WTC11 (cell line): ENCODE data around the gene PSMD5. TPM values are rescaled to one million over a fixed set of nuclear protein-coding genes. Genes with fewer than 3 reads are reported as not detected.

Experiments
- ATAC-seq: fragments of 200-7000 bp; cut with Tn5 transposase; 2 replicates; pipeline ENCODE4 v1.10.0; 2021; ENCODE audit warnings: mild to moderate bottlenecking, moderate library complexity
- CTCF ChIA-PET: fragments of 300-600 bp; sonication (Branson Sonifier 250); formaldehyde crosslinking; loops from one replicate; lab custom pipeline; 2021; ENCODE audit warnings: antibody characterized with exemption; lab: Charles Lee
- POLR2A ChIA-PET: fragments of 350-600 bp; sonication (Branson Sonifier 250); formaldehyde crosslinking; loops from one replicate; lab custom pipeline; 2021; ENCODE audit warnings: antibody characterized with exemption; lab: Charles Lee
- DNase-seq: peaks from one replicate; pipeline ENCODE4 v3.0.0; 2021; ENCODE audit warnings: low spot score
- H3K27ac Mint-ChIP-seq: 2 replicates; pipeline ENCODE4 v1.8.0; 2021; ENCODE audit warnings: mixed read lengths
- H3K27me3 Mint-ChIP-seq: 2 replicates; pipeline ENCODE4 v1.8.0; 2021; ENCODE audit warnings: low read depth, mild to moderate bottlenecking, moderate library complexity, mixed read lengths
- H3K36me3 Mint-ChIP-seq: 2 replicates; pipeline ENCODE4 v1.8.0; 2021; ENCODE audit warnings: mixed read lengths
- H3K4me1 Mint-ChIP-seq: 2 replicates; pipeline ENCODE4 v1.8.0; 2022; ENCODE audit warnings: mixed read lengths
- H3K4me3 Mint-ChIP-seq: 2 replicates; pipeline ENCODE4 v1.8.0; 2021; ENCODE audit warnings: mild to moderate bottlenecking, moderate library complexity, mixed read lengths
- H3K9me3 Mint-ChIP-seq: 2 replicates; pipeline ENCODE4 v1.8.0; 2021; ENCODE audit warnings: mixed read lengths
- FOXP1 ChIP-seq: sonication (generic); formaldehyde crosslinking; IDR thresholded peaks from 2 replicates; pipeline ENCODE4 v1.8.0; 2022; ENCODE audit warnings: missing genetic modification reagents, mild to moderate bottlenecking, moderate library complexity, borderline replicate concordance
- NFE2L1 ChIP-seq: sonication (generic); formaldehyde crosslinking; IDR thresholded peaks from 2 replicates; pipeline ENCODE4 v1.8.1; 2023; ENCODE audit warnings: missing genetic modification reagents
- NR2C2 ChIP-seq: sonication (generic); formaldehyde crosslinking; IDR thresholded peaks from 2 replicates; pipeline ENCODE4 v1.8.0; 2022; ENCODE audit warnings: mild to moderate bottlenecking, missing genetic modification reagents
- OVOL2 ChIP-seq: fragments of 250-450 bp; sonication (Bioruptor Pico); IDR thresholded peaks from 2 replicates; pipeline ENCODE4 v1.9.0; 2021; ENCODE audit warnings: mild to moderate bottlenecking, borderline replicate concordance
- SMAD3 ChIP-seq: sonication (generic); formaldehyde crosslinking; IDR thresholded peaks from 2 replicates; pipeline ENCODE4 v1.8.0; 2022; ENCODE audit warnings: missing genetic modification reagents, mild to moderate bottlenecking, borderline replicate concordance
- TEAD4 ChIP-seq: sonication (generic); formaldehyde crosslinking; IDR thresholded peaks from 2 replicates; pipeline ENCODE4 v1.8.0; 2022; ENCODE audit warnings: mild to moderate bottlenecking, missing genetic modification reagents
- ZNF121 ChIP-seq: sonication (generic); formaldehyde crosslinking; IDR thresholded peaks from 2 replicates; pipeline ENCODE4 v1.8.0; 2023; ENCODE audit warnings: missing genetic modification reagents
- ZNF671 ChIP-seq: fragments of 250-450 bp; sonication (Bioruptor Pico); IDR thresholded peaks from 2 replicates; pipeline ENCODE4 v1.8.0; 2021; ENCODE audit warnings: mild to moderate bottlenecking
- total RNA-seq: library from RNA; stranded (reverse); gene quantifications from 3 replicates; pipeline ENCODE4 v1.2.3, GENCODE V29; 2021
- TF ChIP-seq, protein P1 (sequence below): sonication (generic); formaldehyde crosslinking; IDR thresholded peaks from 2 replicates; pipeline ENCODE4 v1.8.1; 2022; ENCODE audit warnings: mild to moderate bottlenecking, missing genetic modification reagents, moderate library complexity, borderline replicate concordance
- TF ChIP-seq, protein P2 (sequence below): fragments of 250-450 bp; sonication (Bioruptor Pico); IDR thresholded peaks from 2 replicates; pipeline ENCODE4 v1.9.0; 2021; ENCODE audit warnings: mild to moderate bottlenecking
- TF ChIP-seq, protein P3 (sequence below): fragments of 250-450 bp; sonication (Bioruptor Pico); IDR thresholded peaks from 2 replicates; pipeline ENCODE4 v1.9.0; 2021; ENCODE audit warnings: mild to moderate bottlenecking
- TF ChIP-seq, protein P4 (sequence below): sonication (generic); formaldehyde crosslinking; IDR thresholded peaks from 2 replicates; pipeline ENCODE4 v1.8.0; 2022; ENCODE audit warnings: missing genetic modification reagents
- TF ChIP-seq, protein P5 (sequence below): fragments of 250-450 bp; sonication (Bioruptor Pico); IDR thresholded peaks from 2 replicates; pipeline ENCODE4 v1.8.0; 2021; ENCODE audit warnings: mild to moderate bottlenecking
- TF ChIP-seq, protein P6 (sequence below): fragments of 200-600 bp; IDR thresholded peaks from 2 replicates; pipeline ENCODE4 v1.8.0; 2022; ENCODE audit warnings: antibody characterized with exemption

PSMD5 gene
- total RNA-seq, 1 experiment from 2014 or later: 61.1 TPM

DNA sequence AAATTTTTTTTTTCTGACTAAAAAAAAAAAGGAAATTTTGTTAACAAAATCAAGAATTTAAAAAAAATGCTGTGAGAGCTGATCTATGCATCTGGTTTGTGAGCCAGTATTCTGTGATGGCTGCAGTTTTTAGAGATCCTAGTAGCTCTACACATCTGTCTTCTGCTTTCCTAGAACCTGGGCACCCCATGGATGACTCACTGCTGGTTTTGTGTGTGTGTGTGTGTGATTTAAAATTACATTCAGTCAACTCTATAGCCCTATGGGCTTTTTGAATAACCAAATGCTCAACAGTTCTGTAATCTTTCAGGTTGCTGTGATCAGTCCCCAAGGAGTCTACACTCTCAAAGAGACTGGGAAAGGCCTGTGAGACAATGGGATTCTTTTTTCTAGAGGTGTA is 2.5 kb upstream of the PSMD5 start:
- Mint-ChIP-seq H3K4me3 (no peak overlapping the region), H3K9me3 (no peaks in the 10 kb centered on the region), H3K27ac (no peak overlapping the region), H3K36me3 (peaks cover 18% of the 10 kb centered on the region), H3K4me1 (peaks cover 31% of the 10 kb centered on the region), H3K27me3 (no peaks in the 10 kb centered on the region)
- DNase-seq (no peak), ATAC-seq (no peak)
- CTCF ChIA-PET: no interaction called here
- POLR2A ChIA-PET: no interaction called here
- TF ChIP-seq NFE2L1 (CRISPR knock-in tag): no peak
- no peak for TF ChIP-seq FOXP1
- TF ChIP-seq SMAD3: no peak
- TF ChIP-seq, protein P1, sequence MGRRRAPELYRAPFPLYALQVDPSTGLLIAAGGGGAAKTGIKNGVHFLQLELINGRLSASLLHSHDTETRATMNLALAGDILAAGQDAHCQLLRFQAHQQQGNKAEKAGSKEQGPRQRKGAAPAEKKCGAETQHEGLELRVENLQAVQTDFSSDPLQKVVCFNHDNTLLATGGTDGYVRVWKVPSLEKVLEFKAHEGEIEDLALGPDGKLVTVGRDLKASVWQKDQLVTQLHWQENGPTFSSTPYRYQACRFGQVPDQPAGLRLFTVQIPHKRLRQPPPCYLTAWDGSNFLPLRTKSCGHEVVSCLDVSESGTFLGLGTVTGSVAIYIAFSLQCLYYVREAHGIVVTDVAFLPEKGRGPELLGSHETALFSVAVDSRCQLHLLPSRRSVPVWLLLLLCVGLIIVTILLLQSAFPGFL (CRISPR knock-in tag): no peak
- TF ChIP-seq, protein P2, sequence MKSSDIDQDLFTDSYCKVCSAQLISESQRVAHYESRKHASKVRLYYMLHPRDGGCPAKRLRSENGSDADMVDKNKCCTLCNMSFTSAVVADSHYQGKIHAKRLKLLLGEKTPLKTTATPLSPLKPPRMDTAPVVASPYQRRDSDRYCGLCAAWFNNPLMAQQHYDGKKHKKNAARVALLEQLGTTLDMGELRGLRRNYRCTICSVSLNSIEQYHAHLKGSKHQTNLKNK (CRISPR knock-in tag): no peak
- no peak for TF ChIP-seq ZNF121 (CRISPR knock-in tag)
- TF ChIP-seq NR2C2: no peak
- TF ChIP-seq TEAD4 (CRISPR knock-in tag): no peak
- no peak for TF ChIP-seq ZNF671 (CRISPR knock-in tag)
- TF ChIP-seq, protein P3, sequence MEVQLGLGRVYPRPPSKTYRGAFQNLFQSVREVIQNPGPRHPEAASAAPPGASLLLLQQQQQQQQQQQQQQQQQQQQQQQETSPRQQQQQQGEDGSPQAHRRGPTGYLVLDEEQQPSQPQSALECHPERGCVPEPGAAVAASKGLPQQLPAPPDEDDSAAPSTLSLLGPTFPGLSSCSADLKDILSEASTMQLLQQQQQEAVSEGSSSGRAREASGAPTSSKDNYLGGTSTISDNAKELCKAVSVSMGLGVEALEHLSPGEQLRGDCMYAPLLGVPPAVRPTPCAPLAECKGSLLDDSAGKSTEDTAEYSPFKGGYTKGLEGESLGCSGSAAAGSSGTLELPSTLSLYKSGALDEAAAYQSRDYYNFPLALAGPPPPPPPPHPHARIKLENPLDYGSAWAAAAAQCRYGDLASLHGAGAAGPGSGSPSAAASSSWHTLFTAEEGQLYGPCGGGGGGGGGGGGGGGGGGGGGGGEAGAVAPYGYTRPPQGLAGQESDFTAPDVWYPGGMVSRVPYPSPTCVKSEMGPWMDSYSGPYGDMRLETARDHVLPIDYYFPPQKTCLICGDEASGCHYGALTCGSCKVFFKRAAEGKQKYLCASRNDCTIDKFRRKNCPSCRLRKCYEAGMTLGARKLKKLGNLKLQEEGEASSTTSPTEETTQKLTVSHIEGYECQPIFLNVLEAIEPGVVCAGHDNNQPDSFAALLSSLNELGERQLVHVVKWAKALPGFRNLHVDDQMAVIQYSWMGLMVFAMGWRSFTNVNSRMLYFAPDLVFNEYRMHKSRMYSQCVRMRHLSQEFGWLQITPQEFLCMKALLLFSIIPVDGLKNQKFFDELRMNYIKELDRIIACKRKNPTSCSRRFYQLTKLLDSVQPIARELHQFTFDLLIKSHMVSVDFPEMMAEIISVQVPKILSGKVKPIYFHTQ (CRISPR knock-in tag): no peak
- no peak for TF ChIP-seq OVOL2 (CRISPR knock-in tag)
- TF ChIP-seq, protein P4, sequence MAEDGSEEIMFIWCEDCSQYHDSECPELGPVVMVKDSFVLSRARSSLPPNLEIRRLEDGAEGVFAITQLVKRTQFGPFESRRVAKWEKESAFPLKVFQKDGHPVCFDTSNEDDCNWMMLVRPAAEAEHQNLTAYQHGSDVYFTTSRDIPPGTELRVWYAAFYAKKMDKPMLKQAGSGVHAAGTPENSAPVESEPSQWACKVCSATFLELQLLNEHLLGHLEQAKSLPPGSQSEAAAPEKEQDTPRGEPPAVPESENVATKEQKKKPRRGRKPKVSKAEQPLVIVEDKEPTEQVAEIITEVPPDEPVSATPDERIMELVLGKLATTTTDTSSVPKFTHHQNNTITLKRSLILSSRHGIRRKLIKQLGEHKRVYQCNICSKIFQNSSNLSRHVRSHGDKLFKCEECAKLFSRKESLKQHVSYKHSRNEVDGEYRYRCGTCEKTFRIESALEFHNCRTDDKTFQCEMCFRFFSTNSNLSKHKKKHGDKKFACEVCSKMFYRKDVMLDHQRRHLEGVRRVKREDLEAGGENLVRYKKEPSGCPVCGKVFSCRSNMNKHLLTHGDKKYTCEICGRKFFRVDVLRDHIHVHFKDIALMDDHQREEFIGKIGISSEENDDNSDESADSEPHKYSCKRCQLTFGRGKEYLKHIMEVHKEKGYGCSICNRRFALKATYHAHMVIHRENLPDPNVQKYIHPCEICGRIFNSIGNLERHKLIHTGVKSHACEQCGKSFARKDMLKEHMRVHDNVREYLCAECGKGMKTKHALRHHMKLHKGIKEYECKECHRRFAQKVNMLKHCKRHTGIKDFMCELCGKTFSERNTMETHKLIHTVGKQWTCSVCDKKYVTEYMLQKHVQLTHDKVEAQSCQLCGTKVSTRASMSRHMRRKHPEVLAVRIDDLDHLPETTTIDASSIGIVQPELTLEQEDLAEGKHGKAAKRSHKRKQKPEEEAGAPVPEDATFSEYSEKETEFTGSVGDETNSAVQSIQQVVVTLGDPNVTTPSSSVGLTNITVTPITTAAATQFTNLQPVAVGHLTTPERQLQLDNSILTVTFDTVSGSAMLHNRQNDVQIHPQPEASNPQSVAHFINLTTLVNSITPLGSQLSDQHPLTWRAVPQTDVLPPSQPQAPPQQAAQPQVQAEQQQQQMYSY (CRISPR knock-in tag): no peak
- TF ChIP-seq, protein P5, sequence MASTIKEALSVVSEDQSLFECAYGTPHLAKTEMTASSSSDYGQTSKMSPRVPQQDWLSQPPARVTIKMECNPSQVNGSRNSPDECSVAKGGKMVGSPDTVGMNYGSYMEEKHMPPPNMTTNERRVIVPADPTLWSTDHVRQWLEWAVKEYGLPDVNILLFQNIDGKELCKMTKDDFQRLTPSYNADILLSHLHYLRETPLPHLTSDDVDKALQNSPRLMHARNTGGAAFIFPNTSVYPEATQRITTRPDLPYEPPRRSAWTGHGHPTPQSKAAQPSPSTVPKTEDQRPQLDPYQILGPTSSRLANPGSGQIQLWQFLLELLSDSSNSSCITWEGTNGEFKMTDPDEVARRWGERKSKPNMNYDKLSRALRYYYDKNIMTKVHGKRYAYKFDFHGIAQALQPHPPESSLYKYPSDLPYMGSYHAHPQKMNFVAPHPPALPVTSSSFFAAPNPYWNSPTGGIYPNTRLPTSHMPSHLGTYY (CRISPR knock-in tag): no peak
- TF ChIP-seq, protein P6, sequence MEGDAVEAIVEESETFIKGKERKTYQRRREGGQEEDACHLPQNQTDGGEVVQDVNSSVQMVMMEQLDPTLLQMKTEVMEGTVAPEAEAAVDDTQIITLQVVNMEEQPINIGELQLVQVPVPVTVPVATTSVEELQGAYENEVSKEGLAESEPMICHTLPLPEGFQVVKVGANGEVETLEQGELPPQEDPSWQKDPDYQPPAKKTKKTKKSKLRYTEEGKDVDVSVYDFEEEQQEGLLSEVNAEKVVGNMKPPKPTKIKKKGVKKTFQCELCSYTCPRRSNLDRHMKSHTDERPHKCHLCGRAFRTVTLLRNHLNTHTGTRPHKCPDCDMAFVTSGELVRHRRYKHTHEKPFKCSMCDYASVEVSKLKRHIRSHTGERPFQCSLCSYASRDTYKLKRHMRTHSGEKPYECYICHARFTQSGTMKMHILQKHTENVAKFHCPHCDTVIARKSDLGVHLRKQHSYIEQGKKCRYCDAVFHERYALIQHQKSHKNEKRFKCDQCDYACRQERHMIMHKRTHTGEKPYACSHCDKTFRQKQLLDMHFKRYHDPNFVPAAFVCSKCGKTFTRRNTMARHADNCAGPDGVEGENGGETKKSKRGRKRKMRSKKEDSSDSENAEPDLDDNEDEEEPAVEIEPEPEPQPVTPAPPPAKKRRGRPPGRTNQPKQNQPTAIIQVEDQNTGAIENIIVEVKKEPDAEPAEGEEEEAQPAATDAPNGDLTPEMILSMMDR: no peak
